Measurements from ENCODE around the gene POP7.

GRCh38 chr7:100674411-100675104, 31.4 kb upstream of the POP7 start:
- TF ChIP-seq MAZ (IDR thresholded peaks at IDR 0.05; ENCODE audit: borderline replicate concordance, low read depth, low read length), result no peak
- TF ChIP-seq CEBPB (IDR thresholded peaks at IDR 0.05; ENCODE audit: low read depth, low read length), result no peak
- no peak for TF ChIP-seq POLR2A (IDR thresholded peaks at IDR 0.05; ENCODE audit: low read depth, low read length)
- TF ChIP-seq, protein P1, sequence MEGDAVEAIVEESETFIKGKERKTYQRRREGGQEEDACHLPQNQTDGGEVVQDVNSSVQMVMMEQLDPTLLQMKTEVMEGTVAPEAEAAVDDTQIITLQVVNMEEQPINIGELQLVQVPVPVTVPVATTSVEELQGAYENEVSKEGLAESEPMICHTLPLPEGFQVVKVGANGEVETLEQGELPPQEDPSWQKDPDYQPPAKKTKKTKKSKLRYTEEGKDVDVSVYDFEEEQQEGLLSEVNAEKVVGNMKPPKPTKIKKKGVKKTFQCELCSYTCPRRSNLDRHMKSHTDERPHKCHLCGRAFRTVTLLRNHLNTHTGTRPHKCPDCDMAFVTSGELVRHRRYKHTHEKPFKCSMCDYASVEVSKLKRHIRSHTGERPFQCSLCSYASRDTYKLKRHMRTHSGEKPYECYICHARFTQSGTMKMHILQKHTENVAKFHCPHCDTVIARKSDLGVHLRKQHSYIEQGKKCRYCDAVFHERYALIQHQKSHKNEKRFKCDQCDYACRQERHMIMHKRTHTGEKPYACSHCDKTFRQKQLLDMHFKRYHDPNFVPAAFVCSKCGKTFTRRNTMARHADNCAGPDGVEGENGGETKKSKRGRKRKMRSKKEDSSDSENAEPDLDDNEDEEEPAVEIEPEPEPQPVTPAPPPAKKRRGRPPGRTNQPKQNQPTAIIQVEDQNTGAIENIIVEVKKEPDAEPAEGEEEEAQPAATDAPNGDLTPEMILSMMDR (conservative IDR thresholded peaks at IDR 0.05; ENCODE audit: low read depth, low read length), result no peak
- TF ChIP-seq USF2 (IDR thresholded peaks at IDR 0.05; ENCODE audit: low read depth, low read length), result no peak
- TF ChIP-seq RFX5 (IDR thresholded peaks at IDR 0.05; ENCODE audit: low read depth, low read length), result no peak
- no peak for TF ChIP-seq FOS (IDR thresholded peaks at IDR 0.05; ENCODE audit: low read depth, low read length)
- no peak for TF ChIP-seq RAD21 (IDR thresholded peaks at IDR 0.05; ENCODE audit: low read length)
- TF ChIP-seq, protein P2, sequence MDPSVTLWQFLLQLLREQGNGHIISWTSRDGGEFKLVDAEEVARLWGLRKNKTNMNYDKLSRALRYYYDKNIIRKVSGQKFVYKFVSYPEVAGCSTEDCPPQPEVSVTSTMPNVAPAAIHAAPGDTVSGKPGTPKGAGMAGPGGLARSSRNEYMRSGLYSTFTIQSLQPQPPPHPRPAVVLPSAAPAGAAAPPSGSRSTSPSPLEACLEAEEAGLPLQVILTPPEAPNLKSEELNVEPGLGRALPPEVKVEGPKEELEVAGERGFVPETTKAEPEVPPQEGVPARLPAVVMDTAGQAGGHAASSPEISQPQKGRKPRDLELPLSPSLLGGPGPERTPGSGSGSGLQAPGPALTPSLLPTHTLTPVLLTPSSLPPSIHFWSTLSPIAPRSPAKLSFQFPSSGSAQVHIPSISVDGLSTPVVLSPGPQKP (IDR thresholded peaks at IDR 0.05; ENCODE audit: borderline replicate concordance, low read depth, low read length), result no peak
- TF ChIP-seq BHLHE40 (IDR thresholded peaks at IDR 0.05; ENCODE audit: low read depth, low read length), result no peak
- TF ChIP-seq SMC3 (IDR thresholded peaks at IDR 0.05; ENCODE audit: low read depth, low read length), result no peak
- no peak for TF ChIP-seq NFE2L2 (IDR thresholded peaks at IDR 0.05; ENCODE audit: low read depth, low read length)
- no peak for TF ChIP-seq RCOR1 (IDR thresholded peaks at IDR 0.05; ENCODE audit: insufficient replicate concordance, low read length)

Data from IMR-90 (cell line).